Inferior parietal cortex (tissue), 1 donor: Measurements from ENCODE around the gene HOXB3.
"Not testable (repeated sequence)": the region's sequence is repeated elsewhere in the genome, so short reads cannot be mapped to it uniquely, and the experiment has no call there.

Experiments
- DNase-seq: peaks from one replicate; pipeline ENCODE4 v3.0.0-alpha.2; 2016; ENCODE audit errors: extremely low spot score

HOXB3 gene

DNA sequence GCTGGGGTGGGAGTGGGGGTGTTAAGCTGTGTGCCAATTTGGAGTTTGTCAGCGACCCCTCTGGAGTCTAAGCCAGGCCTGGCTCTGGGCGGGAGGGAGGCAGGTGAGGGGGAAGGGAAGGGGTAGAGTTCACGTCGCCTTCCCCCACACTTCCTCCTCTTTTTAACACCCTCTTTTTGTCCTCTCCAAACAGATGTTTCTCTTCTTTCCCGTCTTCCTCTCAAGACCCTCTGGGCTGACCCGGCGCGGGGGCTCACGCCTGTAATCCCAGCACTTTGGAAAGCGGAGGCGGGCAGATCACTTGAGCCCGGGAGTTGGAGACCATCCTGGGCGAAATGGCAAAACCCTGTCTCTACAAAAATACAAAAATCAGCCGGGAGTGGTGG, 62.5 kb downstream of the HOXB3 start:
- no peak for DNase-seq

DNA sequence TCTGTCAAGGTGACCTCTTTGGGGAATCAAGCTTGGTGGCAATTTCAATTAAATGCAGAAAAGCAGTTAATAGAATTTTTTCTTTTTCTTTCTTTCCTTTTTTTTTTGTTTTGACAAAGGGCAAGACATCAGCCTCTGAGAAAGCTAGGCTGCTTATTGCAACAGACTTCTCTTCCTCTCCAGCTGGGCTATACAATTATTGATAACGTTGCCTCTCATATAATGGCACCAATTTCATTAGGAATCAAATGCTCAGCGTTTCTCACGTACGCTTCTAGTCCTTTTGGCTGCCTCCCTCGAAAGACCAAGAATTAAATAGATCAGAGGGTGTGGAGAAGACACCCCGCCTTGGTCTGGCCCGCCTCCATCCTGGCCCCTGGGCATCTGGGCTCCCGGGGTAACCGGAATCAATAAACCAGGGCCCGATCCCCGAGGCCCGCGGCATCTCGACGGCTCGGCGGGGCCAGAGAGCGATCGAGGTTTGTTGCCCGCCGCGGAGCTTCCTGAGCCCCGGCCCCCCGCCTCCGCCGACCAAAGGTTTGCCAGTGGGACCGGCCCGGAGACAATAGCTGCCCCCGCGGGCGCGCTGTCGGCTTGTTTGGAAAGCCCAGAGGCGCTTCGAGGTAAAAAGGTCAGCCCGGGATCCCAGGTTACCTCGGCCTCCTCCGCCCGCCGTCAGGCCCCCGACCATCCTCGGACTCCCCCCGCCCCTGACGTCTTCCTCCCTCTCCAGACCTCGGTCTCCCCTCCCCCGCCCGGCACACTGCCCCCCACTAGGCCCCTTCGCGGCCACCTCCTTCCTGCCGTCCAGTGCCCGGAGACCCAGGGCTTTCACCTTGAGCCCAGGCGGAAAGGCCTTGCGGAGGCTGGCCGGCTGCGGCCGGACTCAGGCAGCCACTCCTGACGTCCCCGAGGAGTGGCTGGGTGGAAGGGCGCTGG, 63.2 kb downstream of the HOXB3 start:
- DNase-seq, result no peak

GRCh38 chr17:48523010-48523409, 67.0 kb downstream of the HOXB3 start:
- DNase-seq, result no peak

- DNase-seq, result no peak
These were observed 67.9 kb downstream of the HOXB3 start for GRCh38 chr17:48522031-48522653.

GRCh38 chr17:48520631-48521079, 69.4 kb downstream of the HOXB3 start:
- DNase-seq, result no peak

DNA sequence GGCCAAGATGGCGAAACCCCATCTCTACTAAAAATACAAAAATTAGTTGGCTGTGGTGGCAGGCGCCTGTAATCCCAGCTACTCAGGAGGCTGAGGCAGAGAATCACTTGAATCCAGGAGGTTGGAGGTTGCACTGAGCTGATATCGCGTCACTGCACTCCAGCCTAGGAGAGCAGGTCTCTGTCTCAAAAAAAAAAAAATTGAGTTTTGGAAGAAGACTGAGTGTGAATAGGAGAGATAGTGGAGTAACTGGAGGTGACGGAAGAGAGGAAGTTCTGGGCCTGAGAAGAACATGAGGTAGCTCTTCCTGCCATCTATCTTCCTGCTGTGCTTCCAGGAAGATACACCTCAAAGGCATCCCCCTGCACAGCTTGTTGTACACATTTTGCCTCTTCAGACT, 70.6 kb downstream of the HOXB3 start:
- DNase-seq, result no peak

DNA sequence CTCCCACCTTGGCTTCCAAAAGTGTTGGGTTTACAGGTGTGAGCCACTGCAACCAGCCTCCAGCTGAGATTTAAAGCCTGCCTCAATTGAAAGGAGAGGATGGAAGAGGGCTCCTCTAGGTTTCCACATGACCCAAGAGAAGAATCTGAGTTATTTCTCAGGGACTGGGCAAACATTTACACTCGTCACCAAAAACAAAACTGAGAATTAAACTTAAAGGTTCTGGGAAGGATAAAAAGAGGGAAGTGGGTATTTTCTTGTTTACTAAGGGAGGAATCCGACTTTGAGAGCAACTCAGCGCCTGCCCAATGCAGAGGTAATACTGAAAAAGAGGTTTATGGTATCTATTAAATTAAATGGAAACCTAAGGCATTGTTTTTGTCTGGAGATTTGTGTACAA, 72.6 kb downstream of the HOXB3 start:
- no peak for DNase-seq

- no peak for DNase-seq
These were observed 73.8 kb downstream of the HOXB3 start for GRCh38 chr17:48515925-48516900.

GRCh38 chr17:48514477-48514876, 75.6 kb downstream of the HOXB3 start:
- no peak for DNase-seq

- DNase-seq, result no peak
These were observed 76.2 kb downstream of the HOXB3 start for GRCh38 chr17:48513666-48514455.

DNA sequence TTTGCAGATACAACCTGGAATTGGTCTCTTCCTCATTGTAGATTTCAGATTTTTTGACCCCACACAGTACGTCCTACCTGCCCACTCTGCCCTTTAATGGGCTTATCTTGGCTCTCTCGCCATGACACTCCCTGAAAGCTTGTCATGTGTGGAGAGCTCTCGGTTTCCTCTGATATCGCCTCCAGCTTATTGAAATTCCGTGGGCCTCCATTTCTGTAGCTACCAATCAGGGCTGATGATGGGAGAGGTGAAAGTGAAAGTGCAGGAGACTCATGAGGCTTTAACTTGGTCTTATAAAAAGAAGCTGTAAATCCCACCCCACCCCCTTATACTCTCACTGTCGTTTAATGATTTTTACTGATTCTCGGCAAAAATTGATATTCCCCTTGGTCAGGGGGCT, 76.9 kb downstream of the HOXB3 start:
- no peak for DNase-seq

DNA sequence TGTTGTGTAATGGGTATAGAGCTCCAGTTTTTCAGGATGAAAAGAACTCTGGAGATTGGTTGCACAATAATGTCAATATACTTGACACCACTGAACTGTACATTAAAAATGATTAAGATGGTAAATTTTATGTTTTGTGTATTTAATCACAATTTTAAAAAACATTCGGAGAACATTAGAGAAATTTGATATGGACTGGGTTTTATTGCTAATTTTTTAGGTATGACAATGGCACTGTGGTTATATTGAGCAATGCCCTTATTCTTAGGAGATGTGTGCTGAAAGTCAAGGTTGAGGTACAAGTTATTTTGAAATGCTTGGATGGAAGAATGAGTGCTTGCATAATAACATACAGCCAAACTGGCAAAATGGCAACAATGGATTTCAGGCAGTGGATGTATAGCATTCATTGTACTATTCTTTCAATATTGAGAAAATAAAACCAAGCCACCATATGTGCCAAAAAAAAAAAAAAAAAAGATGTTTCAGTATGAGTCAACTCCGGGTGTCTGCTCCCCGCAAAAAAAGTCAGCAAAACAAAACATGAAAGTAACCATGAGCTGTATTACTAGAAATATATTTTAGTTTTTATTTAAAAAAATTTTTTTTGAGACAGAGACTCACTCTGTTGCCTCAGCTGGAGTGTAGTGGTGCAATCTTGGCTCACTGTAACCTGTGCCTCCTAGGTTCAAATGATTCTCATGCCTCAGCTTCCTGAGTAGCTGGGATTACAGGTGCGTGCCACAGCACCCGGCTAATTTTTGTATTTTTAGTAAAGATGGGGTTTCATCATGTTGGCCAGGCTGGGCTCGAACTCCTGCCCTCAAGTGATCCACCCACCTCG, 79.1 kb downstream of the HOXB3 start:
- DNase-seq, result no peak

- DNase-seq, result no peak
These were observed 79.7 kb downstream of the HOXB3 start for GRCh38 chr17:48510381-48510760.

- not testable (repeated sequence) for DNase-seq
These were observed 80.3 kb downstream of the HOXB3 start for GRCh38 chr17:48509708-48510107.

- no peak for DNase-seq
These were observed 83.8 kb downstream of the HOXB3 start for GRCh38 chr17:48506246-48506645.

DNA sequence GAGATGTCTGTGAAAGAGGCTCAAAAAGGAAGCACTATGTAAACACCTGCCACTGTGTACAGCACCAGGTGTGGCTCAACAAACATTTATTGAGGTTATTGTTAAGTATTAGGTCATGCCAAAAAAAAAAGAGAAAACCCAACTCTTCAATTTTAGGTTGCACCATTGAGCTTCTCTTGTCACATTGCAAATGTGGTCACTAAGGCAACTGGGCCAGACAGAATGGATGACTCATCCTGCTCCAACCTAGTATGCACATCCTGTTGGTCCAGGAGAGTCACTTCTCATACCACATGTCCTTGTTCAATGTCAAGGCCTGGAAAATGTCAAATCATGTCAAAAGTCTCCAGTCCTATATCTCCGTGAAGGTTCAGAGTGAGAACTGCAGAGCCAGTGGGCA, 84.3 kb downstream of the HOXB3 start:
- no peak for DNase-seq

GRCh38 chr17:48504953-48505352, 85.1 kb downstream of the HOXB3 start:
- no peak for DNase-seq

GRCh38 chr17:48503747-48504146, 86.3 kb downstream of the HOXB3 start:
- DNase-seq, result no peak

DNA sequence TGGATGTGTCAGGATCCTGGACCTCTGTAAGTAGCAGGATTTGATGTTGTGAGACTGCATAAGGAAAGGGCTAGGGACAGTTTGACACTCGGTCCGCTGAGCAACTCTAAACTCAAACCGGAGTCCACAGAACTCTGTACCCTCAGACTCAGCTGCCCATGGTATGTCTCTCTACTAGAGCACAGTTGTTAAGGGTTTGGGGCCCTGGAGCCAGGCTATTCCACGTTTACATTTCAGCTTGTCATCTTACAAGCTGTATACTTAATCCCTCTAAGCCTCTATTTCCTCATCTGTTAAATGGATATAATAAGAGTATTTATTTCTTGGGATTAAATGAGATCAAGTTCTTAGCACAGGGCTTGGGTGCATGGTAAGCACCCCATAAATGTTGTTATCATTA, 87.1 kb downstream of the HOXB3 start:
- no peak for DNase-seq

- no peak for DNase-seq
These were observed 87.7 kb downstream of the HOXB3 start for GRCh38 chr17:48502312-48502711.
